ENCODE data around the gene BAHCC1.

DNA sequence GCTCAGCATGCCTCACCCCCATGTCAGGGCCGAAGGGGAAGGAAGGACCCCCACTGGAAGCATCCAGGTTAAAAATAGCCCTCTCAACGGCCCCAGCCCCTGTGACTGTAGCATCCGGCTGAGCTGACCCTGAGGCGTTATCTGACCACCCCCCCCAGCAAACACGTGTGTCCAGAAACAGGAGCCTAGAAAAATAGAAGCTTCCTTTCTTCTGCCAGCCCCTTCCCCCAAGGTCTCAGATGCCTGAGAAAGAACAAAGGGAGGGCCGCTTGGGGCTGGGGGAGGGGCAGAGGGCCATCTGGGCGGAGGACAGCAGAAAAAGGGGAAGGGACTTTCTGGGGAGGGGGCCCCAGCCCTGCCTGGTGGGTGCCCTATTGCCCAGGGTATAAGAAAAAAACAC is 61.5 kb downstream of the BAHCC1 start:
- TF ChIP-seq CTCF (tag by site-specific recombination; IDR thresholded peaks at IDR 0.05) (no peak), ZNF843 (tag by site-specific recombination; IDR thresholded peaks at IDR 0.05) (no peak), ZBTB8A (tag by site-specific recombination; IDR thresholded peaks at IDR 0.05) (no peak), ZBTB21 (tag by site-specific recombination; IDR thresholded peaks at IDR 0.05) (no peak), ZNF19 (tag by site-specific recombination; IDR thresholded peaks at IDR 0.05; ENCODE audit: low read depth) (no peak), MYNN (tag by site-specific recombination; IDR thresholded peaks at IDR 0.05; ENCODE audit: borderline replicate concordance) (no peak), ZNF558 (tag by site-specific recombination; IDR thresholded peaks at IDR 0.05) (no peak), ZNF701 (tag by site-specific recombination; IDR thresholded peaks at IDR 0.05) (no peak), ZNF777 (tag by site-specific recombination; IDR thresholded peaks at IDR 0.05; ENCODE audit: borderline replicate concordance) (no peak), PRDM1 (tag by site-specific recombination; IDR thresholded peaks at IDR 0.05) (no peak), ZNF654 (tag by site-specific recombination; IDR thresholded peaks at IDR 0.05; ENCODE audit: low read depth) (no peak), ZBTB1 (tag by site-specific recombination; IDR thresholded peaks at IDR 0.05) (no peak)
- TF ChIP-seq, protein P1, sequence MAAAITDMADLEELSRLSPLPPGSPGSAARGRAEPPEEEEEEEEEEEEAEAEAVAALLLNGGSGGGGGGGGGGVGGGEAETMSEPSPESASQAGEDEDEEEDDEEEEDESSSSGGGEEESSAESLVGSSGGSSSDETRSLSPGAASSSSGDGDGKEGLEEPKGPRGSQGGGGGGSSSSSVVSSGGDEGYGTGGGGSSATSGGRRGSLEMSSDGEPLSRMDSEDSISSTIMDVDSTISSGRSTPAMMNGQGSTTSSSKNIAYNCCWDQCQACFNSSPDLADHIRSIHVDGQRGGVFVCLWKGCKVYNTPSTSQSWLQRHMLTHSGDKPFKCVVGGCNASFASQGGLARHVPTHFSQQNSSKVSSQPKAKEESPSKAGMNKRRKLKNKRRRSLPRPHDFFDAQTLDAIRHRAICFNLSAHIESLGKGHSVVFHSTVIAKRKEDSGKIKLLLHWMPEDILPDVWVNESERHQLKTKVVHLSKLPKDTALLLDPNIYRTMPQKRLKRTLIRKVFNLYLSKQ (tag by site-specific recombination; IDR thresholded peaks at IDR 0.05; ENCODE audit: borderline replicate concordance), result no peak

Measured in HEK293 (cell line).